ENCODE data around the gene CENPX.

DNA sequence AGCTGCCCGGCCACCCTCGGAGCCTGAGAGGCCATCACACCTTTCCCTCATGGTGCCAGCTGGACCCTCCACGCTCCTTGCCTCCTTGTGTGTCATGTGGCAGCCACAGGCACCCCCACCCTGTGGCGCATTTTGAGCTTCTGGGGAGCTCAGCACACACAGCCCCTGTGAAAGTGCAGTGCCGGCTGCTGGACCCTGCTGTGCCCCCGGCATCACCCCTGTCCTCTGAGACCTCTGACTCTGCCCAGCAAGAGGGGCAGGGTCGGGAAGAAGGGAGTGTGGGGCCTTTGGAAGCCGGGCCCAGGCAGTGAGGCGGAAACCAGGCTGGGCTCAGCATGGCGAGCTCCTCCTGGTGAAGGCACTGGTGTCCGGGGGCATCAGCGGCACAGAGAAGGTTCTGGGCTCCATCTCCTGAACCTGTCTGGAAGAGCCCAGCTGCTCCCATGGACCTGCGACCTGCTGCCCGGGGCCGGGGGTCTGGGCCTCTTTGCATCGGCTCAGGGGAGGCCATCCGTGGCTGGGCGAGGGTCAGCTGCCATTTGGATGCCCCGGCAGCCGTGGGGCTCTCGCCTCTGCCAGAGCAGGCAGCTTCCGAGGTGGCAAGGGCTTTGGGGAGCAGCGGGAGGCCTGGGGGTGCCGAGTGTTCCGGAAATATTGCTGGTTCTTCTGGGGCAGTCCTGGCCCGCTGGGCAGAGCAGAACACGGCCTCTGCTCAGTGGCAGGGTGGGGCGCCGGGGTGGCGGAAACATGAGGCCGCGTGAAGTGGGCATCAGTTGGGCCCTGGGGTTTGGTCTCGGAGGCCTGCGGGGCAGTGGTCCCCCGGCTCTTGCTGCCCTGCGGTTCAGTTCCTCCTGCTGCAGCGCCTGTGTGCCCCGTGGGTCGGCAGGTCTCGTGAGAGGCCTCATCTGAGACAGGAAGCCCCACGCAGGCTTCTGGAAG, 17.9 kb downstream of the CENPX start:
- TF ChIP-seq TARDBP (IDR thresholded peaks at IDR 0.05) (no peak), FOXA1 (IDR thresholded peaks at IDR 0.05) (no peak), ARNT (IDR thresholded peaks at IDR 0.05) (no peak), SP1 (IDR thresholded peaks at IDR 0.05) (no peak), BHLHE40 (IDR thresholded peaks at IDR 0.05; ENCODE audit: borderline replicate concordance) (no peak), LEF1 (IDR thresholded peaks at IDR 0.05; ENCODE audit: borderline replicate concordance) (no peak), SUZ12 (IDR thresholded peaks at IDR 0.05) (no peak), L3MBTL2 (conservative IDR thresholded peaks at IDR 0.05) (no peak)
- TF ChIP-seq, protein P1, sequence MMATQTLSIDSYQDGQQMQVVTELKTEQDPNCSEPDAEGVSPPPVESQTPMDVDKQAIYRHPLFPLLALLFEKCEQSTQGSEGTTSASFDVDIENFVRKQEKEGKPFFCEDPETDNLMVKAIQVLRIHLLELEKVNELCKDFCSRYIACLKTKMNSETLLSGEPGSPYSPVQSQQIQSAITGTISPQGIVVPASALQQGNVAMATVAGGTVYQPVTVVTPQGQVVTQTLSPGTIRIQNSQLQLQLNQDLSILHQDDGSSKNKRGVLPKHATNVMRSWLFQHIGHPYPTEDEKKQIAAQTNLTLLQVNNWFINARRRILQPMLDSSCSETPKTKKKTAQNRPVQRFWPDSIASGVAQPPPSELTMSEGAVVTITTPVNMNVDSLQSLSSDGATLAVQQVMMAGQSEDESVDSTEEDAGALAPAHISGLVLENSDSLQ (IDR thresholded peaks at IDR 0.05): no peak
